HepG2 (cell line): ENCODE measurements around the gene PTEN. TPM values are rescaled to one million over a fixed set of nuclear protein-coding genes. Genes with fewer than 3 reads are reported as not detected.

ENCODE experiments used
- BORCS8-MEF2B ChIP-seq: sonication (generic); formaldehyde crosslinking; IDR thresholded peaks from 2 replicates; pipeline ENCODE4 v1.8.0; 2022; ENCODE audit warnings: mild to moderate bottlenecking, missing genetic modification reagents
- BRCA1 ChIP-seq: sonication (generic); formaldehyde crosslinking; IDR thresholded peaks from 2 replicates; pipeline ENCODE4 v1.4.0; 2020; ENCODE audit warnings: missing genetic modification reagents
- CHCHD3 ChIP-seq: sonication (generic); formaldehyde crosslinking; IDR thresholded peaks from 2 replicates; pipeline ENCODE4 v1.8.0; 2022; ENCODE audit warnings: mild to moderate bottlenecking, missing genetic modification reagents, moderate library complexity
- GLI4 ChIP-seq: sonication (generic); formaldehyde crosslinking; IDR thresholded peaks from 2 replicates; pipeline ENCODE4 v1.5.1; 2020; ENCODE audit warnings: missing genetic modification reagents, mild to moderate bottlenecking, moderate library complexity, borderline replicate concordance
- HNF4G ChIP-seq, 2 experiments: sonication (generic) in 1 of 2; formaldehyde crosslinking in 1 of 2; IDR thresholded peaks; 2 replicates each; pipeline versions ENCODE4 v1.4.0 to v1.6.1; 2011 to 2020; ENCODE audit warnings: borderline replicate concordance in 2 of 2, low read depth in 2 of 2, mild to moderate bottlenecking in 2 of 2, low read length in 1 of 2, missing genetic modification reagents in 1 of 2, moderate library complexity in 1 of 2
- KLF6 ChIP-seq: IDR thresholded peaks from 2 replicates; pipeline ENCODE4 v1.8.0; 2016; ENCODE audit warnings: missing biosample characterization, missing genetic modification reagents
- ZNF160 ChIP-seq: sonication (generic); formaldehyde crosslinking; IDR thresholded peaks from 2 replicates; pipeline ENCODE4 v1.8.0; 2022; ENCODE audit warnings: mild to moderate bottlenecking, inconsistent platforms, missing genetic modification reagents
- ZNF569 ChIP-seq: sonication (generic); formaldehyde crosslinking; IDR thresholded peaks from 2 replicates; pipeline ENCODE4 v1.5.0; 2020; ENCODE audit warnings: mild to moderate bottlenecking, missing genetic modification reagents, moderate library complexity, borderline replicate concordance
- ZNF724P ChIP-seq: sonication (generic); formaldehyde crosslinking; IDR thresholded peaks from 2 replicates; pipeline ENCODE4 v1.8.0; 2022; ENCODE audit warnings: missing genetic modification reagents, borderline replicate concordance
- ZNF781 ChIP-seq: sonication (generic); formaldehyde crosslinking; IDR thresholded peaks from 2 replicates; pipeline ENCODE4 v1.5.1; 2020; ENCODE audit warnings: borderline replicate concordance, mild to moderate bottlenecking, missing genetic modification reagents; ENCODE audit errors: not compliant biosample characterization
- polyA plus RNA-seq, 8 experiments: library from polyadenylated mRNA; depleted of rRNA in 3 of 8; stranded (reverse) in 7 of 8; unstranded in 1 of 8; fragments of >200 nt; fragmentation: Illumina TruSeq in 4 of 8; extraction: Trizol in 4 of 8; gene quantifications; 2 replicates each; pipeline versions ENCODE4 v1.2.1 to v1.2.3, GENCODE V29; 2011 to 2016; ENCODE audit warnings: low read depth in 4 of 8, missing spikeins in 1 of 8, mixed read lengths in 1 of 8; ENCODE audit not compliant: insufficient read depth in 1 of 8
- total RNA-seq, 5 experiments: library from RNA; depleted of rRNA; stranded (reverse); fragments of >200 nt; fragmentation: Illumina TruSeq; extraction: Trizol; gene quantifications; 2 replicates each; pipeline ENCODE4 v1.2.3, GENCODE V29; 2016; ENCODE audit warnings: low read depth in 1 of 5
- TF ChIP-seq, protein P1 (sequence below): sonication (generic); formaldehyde crosslinking; IDR thresholded peaks from 2 replicates; pipeline ENCODE4 v1.5.0; 2020; ENCODE audit warnings: mild to moderate bottlenecking, missing genetic modification reagents, borderline replicate concordance
- TF ChIP-seq, protein P2 (sequence below): sonication (generic); formaldehyde crosslinking; IDR thresholded peaks from 2 replicates; pipeline ENCODE4 v1.5.0; 2020; ENCODE audit warnings: mild to moderate bottlenecking, missing genetic modification reagents, borderline replicate concordance
- TF ChIP-seq, protein P3 (sequence below): sonication (generic); formaldehyde crosslinking; IDR thresholded peaks from 2 replicates; pipeline ENCODE4 v1.4.0; 2020; ENCODE audit warnings: missing genetic modification reagents
- TF ChIP-seq, protein P4 (sequence below): sonication (generic); formaldehyde crosslinking; IDR thresholded peaks from 2 replicates; pipeline ENCODE4 v1.5.0; 2020; ENCODE audit warnings: missing genetic modification reagents, mild to moderate bottlenecking, borderline replicate concordance
- TF ChIP-seq, protein P5 (sequence below): sonication (generic); formaldehyde crosslinking; IDR thresholded peaks from 2 replicates; pipeline ENCODE4 v1.8.1; 2023; ENCODE audit warnings: missing genetic modification reagents, mild to moderate bottlenecking, borderline replicate concordance

Gene PTEN
- total and polyA plus RNA-seq, 2 of the 13 experiments (the other 11 are each of a cell fraction or from before 2014, with no cell fraction given), result 30.3 to 61.3 TPM

DNA sequence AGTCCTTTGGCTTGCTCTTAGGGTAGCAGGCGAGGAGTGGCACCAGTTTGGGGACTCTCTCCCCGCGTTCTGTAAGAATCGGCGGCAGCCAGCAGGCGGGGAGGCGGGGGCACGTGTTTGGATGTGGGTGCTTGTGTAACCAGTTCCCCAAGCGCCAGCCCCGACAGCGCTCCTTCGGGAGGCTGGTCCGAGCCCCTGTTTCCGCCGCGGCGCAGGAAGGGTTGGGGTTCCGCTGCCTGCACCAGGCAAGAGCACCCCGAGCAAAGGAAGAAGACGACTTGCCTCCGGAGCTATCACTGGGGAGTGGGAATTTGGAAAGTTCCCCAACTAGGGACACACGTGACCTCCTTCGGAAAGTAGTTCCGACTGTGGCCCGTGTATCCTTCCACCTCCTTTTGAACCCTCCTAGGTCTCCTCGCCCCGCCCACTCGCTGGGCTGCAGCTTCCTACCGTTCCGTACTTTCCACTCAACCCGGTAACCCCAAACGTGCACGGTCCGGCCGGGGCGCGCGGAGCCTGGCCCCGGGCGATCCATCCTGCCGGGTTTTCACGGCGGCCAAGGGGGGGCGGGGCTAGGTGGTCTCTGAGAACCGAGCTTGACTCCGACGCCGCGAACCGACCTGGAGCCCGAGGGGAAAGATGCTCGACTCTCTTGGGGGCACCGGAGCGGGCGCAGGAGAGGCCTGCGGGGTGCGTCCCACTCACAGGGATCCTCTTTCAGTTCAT is 1.3 kb upstream of the PTEN start (continued):
- TF ChIP-seq GLI4 (peak; percentile 24; the same call in 1 of the 2 replicates), KLF6 (CRISPR knock-in tag) (peak; percentile 93; the same call in 1 of the 2 replicates), ZNF724P (no peak), ZNF160 (CRISPR knock-in tag) (0 out of 2 replicates have a peak, but pooled peaks have one; percentile 45), ZNF569 (no peak), CHCHD3 (CRISPR knock-in tag) (no peak), BRCA1 (peak; percentile 79), HNF4G (IDR thresholded peaks at IDR 0.05; ENCODE audit: borderline replicate concordance, low read depth, low read length) (peak; percentile 78), HNF4G (CRISPR knock-in tag; IDR thresholded peaks at IDR 0.05; ENCODE audit: borderline replicate concordance, low read depth) (peak; percentile 46; the same call in 1 of the 2 replicates), BORCS8-MEF2B (peak; percentile 78), ZNF781 (no peak)
- TF ChIP-seq, protein P1, sequence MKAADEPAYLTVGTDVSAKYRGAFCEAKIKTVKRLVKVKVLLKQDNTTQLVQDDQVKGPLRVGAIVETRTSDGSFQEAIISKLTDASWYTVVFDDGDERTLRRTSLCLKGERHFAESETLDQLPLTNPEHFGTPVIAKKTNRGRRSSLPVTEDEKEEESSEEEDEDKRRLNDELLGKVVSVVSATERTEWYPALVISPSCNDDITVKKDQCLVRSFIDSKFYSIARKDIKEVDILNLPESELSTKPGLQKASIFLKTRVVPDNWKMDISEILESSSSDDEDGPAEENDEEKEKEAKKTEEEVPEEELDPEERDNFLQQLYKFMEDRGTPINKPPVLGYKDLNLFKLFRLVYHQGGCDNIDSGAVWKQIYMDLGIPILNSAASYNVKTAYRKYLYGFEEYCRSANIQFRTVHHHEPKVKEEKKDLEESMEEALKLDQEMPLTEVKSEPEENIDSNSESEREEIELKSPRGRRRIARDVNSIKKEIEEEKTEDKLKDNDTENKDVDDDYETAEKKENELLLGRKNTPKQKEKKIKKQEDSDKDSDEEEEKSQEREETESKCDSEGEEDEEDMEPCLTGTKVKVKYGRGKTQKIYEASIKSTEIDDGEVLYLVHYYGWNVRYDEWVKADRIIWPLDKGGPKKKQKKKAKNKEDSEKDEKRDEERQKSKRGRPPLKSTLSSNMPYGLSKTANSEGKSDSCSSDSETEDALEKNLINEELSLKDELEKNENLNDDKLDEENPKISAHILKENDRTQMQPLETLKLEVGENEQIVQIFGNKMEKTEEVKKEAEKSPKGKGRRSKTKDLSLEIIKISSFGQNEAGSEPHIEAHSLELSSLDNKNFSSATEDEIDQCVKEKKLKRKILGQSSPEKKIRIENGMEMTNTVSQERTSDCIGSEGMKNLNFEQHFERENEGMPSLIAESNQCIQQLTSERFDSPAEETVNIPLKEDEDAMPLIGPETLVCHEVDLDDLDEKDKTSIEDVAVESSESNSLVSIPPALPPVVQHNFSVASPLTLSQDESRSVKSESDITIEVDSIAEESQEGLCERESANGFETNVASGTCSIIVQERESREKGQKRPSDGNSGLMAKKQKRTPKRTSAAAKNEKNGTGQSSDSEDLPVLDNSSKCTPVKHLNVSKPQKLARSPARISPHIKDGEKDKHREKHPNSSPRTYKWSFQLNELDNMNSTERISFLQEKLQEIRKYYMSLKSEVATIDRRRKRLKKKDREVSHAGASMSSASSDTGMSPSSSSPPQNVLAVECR (CRISPR knock-in tag), result peak; percentile 80; the same call in 1 of the 2 replicates
- TF ChIP-seq, protein P2, sequence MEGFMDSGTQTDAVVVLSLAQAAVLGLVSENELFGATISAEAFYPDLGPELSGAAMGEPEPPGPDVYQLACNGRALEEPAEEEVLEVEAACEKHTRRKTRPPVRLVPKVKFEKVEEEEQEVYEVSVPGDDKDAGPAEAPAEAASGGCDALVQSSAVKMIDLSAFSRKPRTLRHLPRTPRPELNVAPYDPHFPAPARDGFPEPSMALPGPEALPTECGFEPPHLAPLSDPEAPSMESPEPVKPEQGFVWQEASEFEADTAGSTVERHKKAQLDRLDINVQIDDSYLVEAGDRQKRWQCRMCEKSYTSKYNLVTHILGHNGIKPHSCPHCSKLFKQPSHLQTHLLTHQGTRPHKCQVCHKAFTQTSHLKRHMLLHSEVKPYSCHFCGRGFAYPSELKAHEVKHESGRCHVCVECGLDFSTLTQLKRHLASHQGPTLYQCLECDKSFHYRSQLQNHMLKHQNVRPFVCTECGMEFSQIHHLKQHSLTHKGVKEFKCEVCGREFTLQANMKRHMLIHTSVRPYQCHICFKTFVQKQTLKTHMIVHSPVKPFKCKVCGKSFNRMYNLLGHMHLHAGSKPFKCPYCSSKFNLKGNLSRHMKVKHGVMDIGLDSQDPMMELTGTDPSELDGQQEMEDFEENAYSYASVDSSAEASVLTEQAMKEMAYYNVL (CRISPR knock-in tag), result peak; percentile 80
- TF ChIP-seq, protein P3, sequence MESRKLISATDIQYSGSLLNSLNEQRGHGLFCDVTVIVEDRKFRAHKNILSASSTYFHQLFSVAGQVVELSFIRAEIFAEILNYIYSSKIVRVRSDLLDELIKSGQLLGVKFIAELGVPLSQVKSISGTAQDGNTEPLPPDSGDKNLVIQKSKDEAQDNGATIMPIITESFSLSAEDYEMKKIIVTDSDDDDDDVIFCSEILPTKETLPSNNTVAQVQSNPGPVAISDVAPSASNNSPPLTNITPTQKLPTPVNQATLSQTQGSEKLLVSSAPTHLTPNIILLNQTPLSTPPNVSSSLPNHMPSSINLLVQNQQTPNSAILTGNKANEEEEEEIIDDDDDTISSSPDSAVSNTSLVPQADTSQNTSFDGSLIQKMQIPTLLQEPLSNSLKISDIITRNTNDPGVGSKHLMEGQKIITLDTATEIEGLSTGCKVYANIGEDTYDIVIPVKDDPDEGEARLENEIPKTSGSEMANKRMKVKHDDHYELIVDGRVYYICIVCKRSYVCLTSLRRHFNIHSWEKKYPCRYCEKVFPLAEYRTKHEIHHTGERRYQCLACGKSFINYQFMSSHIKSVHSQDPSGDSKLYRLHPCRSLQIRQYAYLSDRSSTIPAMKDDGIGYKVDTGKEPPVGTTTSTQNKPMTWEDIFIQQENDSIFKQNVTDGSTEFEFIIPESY (CRISPR knock-in tag), result peak; percentile 61; the same call in 1 of the 2 replicates
- TF ChIP-seq, protein P4, sequence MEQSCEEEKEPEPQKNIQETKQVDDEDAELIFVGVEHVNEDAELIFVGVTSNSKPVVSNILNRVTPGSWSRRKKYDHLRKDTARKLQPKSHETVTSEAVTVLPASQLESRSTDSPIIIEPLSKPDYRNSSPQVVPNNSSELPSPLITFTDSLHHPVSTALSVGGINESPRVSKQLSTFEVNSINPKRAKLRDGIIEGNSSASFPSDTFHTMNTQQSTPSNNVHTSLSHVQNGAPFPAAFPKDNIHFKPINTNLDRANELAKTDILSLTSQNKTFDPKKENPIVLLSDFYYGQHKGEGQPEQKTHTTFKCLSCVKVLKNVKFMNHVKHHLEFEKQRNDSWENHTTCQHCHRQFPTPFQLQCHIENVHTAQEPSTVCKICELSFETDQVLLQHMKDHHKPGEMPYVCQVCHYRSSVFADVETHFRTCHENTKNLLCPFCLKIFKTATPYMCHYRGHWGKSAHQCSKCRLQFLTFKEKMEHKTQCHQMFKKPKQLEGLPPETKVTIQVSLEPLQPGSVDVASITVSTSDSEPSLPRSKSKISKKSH (CRISPR knock-in tag), result peak; percentile 86
- TF ChIP-seq, protein P5, sequence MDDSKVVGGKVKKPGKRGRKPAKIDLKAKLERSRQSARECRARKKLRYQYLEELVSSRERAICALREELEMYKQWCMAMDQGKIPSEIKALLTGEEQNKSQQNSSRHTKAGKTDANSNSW (CRISPR knock-in tag), result no peak
